GM08714 (cell line): ENCODE measurements around the gene AKT3.

Experiments
- H3K4me3 ChIP-seq: fragments of 200-500 bp; sonication (Bioruptor generic); 2 replicates; pipeline ENCODE4 v1.5.1; 2014; ENCODE audit warnings: mild to moderate bottlenecking, low read length, inconsistent platforms
- ZNF274 ChIP-seq: IDR thresholded peaks from 2 replicates; pipeline ENCODE4 v1.6.1; 2012; ENCODE audit warnings: mild to moderate bottlenecking, low read depth, low read length

Gene AKT3

DNA sequence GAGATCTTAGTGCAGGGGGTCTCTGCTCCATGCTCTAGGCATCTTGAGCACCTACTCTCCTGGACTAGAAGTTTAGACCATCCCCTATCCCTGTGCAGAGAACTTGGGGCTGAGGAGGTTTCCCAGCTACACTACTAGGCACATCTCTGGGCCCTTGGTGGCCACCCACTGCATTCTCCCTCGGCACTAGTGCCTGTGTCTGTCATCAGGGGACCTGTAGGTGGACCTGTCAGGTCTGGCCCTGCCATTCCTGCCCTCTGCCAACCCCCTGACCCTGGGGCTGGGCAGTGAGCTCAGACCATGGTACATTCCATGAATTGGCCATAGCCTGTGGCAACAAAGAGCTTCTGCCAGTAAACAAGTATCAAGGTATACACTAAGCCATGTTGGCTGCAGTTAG lies 269.1 kb downstream of the AKT3 start:
- TF ChIP-seq ZNF274: no peak
- H3K4me3 ChIP-seq: no peak overlapping the region

DNA sequence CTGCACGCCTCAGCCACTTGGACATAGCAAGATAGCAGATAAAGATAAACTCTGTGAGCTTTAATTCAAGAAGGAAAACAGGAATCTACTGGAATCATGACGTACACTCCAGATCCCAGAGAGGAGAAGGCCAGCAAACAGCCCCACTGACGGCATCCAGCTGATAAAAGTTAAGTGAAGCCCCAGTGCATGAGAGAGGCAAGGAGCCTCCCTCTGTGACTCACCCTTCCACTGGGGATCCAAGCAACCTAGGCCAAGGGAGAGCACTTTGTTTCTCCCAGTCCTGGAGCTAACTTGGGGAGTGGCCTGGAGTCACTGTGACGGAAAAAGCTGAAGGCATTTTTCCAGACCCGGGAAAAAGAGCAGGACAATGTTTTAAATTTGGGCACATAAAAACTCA lies 270.0 kb downstream of the AKT3 start:
- no peak overlapping the region for H3K4me3 ChIP-seq
- no peak for TF ChIP-seq ZNF274

DNA sequence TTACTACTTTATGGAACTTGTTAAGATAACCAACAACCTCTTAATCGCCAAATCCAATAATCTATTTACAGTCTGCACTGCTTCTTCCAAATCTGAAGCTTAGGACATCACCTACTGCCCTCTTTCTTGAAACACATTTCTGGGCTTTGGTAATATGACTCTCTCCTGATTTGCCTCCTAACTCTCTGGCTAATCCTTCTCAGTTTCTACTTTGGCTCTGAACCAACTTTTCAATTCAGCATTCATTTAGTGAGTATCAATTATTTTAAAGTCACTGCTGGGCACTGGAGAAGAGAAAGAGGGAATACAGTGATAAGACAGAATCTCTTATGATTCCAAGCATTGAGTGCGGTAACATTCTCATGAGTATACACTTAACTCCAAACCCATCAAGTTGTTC lies 275.0 kb downstream of the AKT3 start:
- H3K4me3 ChIP-seq: no peak overlapping the region
- no peak for TF ChIP-seq ZNF274

DNA sequence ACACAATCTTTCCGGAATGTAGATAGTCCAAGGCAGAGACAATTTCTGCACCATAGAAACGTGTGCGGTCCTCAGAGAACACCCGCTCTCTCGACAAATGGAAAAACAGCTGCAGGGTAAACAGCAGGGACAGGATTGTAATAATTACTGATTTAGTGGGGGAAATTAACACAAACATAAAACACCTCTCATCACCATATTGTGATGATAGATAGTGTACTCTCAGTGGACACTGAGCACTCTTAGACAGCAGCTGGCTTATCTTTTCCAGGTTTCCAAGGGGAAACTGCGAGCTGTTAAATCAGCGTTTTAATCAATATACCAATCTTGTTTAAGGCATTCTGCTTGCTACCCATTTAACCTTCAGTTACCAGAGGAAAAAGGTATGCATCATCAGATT lies 277.1 kb downstream of the AKT3 start:
- H3K4me3 ChIP-seq: no peak overlapping the region
- no peak for TF ChIP-seq ZNF274

DNA sequence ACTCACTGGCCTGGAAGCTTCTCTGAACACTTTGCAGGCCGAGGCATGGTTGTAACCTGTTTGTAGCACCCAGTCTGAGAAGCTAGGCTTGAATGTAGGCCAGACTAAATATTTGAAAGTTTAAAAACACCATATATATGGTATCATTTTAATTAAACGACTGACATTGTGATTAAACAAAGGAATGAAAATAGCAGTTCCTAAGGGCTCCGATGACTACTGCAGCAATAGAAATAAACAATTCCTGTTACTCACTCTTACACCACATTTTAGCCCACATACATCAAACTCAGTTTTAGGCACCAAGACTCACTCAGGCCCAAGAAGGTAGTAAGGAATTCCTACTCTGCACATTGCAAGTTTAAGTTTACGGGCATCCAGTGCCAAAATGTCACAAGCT lies 281.2 kb downstream of the AKT3 start:
- no peak for TF ChIP-seq ZNF274
- no peak overlapping the region for H3K4me3 ChIP-seq

DNA sequence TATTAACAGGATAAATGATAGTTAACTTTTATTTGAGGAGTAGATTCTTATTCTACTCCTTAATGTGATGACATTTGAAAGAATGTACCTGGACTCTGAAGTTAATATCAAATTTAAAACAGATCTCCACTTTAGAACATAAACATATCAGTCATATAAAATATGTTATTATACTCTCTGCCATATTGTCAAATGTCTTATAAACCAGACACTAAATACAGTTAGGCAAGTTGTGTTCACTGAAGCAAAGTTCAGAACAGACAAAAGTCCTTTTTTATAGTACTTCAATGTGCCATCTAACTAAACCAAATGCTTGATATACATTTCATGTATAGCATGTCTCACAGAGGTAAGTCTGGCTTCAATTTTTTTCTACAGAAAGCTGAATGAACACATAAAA lies 285.2 kb downstream of the AKT3 start:
- no peak for TF ChIP-seq ZNF274
- no peak overlapping the region for H3K4me3 ChIP-seq

DNA sequence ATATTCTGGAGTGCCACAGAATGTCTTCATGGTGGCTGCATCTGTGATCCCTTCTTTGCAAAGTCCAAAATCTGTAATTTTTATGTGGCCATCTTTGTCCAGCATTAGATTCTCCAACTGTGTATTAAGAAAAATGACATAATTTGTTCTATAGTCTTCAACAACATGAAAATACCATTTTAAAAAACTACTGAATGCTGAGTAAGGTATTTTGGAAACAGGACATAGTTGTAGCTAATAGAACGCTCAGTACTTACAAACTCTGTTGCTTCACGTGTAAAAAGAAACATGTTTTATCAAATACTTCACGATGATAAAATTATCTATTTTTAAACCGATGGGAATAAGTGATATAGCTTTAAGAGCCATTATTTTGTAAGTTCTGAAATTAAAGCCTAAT lies 286.3 kb downstream of the AKT3 start:
- no peak overlapping the region for H3K4me3 ChIP-seq
- no peak for TF ChIP-seq ZNF274

DNA sequence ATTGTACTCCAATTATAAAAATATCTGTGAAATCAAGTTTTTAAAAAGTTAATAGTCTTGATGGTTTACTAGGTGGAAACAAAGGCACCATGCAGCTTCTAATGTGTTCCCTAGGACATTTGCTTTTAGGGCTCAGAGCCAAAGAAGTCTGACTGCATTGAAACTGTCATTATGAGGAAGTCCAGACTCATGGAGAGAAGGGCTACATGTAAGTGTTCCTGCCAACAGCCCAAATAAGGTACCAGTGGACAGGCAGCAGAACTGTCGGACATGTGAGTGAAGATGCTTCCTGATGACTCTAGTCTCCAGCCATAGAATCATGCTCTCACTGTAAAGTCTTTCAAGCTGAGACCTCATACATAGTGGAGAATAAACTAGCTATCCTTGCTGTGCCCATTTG lies 287.6 kb downstream of the AKT3 start:
- no peak for TF ChIP-seq ZNF274

DNA sequence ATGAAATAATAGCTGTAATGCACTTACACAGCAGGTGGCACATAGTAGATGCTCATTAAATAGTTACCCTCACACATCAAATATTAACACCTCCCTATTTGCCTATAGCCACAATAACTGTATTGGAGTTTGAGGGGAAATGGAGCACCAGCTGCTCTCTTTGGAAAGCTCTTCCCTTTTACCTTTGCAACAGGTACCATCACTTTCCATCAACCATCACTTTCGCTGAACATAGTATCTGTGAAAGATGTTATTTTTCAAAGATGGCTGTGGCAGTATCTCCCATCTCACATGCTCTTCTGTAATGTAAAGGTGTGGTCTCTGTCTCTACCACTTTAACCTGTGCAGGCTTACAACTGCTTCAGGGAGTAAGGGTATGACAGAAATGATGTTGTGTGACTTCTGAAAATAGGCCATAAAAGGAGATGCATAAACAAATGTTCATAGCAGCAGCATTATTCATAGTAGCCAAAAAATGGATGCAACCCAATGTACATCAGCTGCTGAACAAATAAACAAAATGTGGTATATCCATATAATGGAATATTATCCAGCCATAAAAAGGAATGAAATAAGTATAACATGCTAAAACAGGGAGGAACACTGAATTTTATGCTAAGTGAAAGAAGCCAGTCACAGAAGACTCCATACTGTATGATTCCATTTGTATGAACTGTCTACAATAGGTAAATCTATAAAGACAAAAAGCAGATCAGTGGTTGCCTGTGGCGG lies 288.3 kb downstream of the AKT3 start:
- H3K4me3 ChIP-seq: no peak overlapping the region
- no peak for TF ChIP-seq ZNF274

More for the DNA sequence above, 287.6 kb downstream of the AKT3 start:
- H3K4me3 ChIP-seq: no peak overlapping the region

DNA sequence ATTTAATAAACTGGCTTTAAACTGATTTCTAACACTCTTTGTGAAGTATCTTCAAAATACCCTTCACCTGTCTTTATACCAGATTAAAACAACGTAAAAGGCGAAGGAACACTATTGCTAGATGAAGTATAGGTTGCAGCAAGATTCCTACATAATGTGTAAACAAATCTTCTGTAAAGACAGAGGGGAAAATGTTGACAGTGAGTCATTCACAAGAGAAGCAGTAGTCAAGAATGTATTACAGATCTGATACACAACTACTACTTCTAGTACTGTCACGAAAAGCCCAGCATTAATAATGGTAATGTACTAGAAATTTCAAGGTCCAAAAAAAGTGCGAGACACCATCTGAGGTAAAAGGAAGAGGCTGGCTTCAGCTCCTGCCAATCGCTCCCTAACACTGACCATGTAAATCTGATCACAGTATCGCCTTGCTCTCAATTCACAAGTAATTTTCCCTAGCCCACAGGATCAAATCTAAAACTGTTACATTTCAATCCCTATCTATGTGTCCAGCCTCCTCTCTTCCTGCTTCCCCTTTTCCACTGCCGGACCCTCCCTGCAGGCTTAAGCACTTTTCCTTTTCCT lies 290.4 kb downstream of the AKT3 start:
- no peak for TF ChIP-seq ZNF274
- H3K4me3 ChIP-seq: no peak overlapping the region

DNA sequence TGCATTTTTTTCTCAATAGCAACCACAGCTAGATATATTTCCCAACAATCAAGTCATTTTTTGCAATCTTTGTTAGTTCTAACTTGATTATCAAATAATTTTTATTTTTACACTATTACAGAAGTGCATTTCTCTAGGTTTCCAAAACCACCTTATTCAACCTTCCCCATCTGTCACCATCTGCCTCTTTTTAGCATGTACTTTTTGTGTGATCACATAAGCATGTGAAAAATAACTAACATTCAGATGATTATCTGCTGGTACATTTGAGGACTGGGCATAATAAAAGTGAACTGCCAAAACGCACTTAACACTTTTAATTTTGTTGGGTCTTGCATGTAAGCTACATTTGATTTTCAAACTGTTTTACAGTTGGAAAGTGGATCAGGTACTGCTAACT lies 291.5 kb downstream of the AKT3 start:
- TF ChIP-seq ZNF274: no peak

DNA sequence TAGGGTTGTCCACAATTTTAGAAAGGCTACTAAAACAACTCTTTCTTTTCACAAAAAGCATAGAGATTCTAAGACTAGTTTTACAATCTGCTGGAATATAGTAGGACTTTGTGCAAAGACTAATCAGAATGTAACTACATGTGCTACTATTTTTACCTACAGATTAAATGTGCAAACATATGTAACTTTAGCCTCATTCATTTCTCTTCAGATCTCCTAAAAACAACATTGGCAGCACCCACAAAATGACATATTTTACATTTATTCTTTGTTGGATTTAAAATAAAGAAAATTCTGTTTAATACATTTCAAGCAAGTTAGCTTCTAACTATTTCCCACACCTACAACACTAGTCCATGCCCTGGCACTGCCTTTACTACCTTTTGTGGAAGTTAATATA lies 292.2 kb downstream of the AKT3 start:
- no peak for TF ChIP-seq ZNF274
- no peak overlapping the region for H3K4me3 ChIP-seq

More for the DNA sequence above, 291.5 kb downstream of the AKT3 start:
- H3K4me3 ChIP-seq: no peak overlapping the region

DNA sequence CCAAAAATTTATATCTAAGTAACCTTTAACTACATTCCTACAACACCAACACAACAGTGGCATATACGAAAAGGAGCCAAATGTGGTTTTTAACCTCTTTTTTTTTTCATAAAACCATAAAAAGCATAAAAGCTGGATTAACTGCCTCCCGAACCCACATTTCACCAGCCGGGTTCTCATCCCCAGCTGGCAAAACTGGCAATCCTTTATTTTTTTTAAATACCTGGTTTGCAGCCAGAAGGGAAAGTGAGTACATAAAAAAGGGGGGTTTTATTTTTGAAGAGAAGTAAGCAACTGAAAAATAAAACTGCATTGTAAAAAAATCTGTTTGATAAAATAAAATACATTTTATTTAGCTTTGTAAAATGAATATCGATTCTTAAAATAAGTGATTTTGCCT lies 295.4 kb downstream of the AKT3 start:
- no peak overlapping the region for H3K4me3 ChIP-seq
- no peak for TF ChIP-seq ZNF274

DNA sequence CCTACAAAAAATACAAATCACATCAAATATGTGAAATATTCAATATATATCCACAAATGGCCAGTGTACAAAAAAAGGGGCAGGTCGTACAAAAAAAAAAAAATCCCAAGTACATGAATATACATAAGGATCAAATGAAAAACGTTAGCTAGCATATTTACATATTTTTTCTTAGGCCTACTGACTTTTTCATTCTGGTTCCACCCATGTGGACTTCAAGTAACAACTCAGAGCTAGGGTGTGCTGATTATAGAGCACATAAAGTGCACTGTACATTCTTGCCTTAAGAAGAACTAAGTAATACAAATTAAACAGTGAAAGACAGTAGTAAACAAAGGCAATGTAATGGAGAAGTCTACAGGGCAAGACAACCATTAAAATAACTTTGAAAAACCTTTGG lies 297.0 kb downstream of the AKT3 start:
- H3K4me3 ChIP-seq: no peak overlapping the region
- TF ChIP-seq ZNF274: no peak

DNA sequence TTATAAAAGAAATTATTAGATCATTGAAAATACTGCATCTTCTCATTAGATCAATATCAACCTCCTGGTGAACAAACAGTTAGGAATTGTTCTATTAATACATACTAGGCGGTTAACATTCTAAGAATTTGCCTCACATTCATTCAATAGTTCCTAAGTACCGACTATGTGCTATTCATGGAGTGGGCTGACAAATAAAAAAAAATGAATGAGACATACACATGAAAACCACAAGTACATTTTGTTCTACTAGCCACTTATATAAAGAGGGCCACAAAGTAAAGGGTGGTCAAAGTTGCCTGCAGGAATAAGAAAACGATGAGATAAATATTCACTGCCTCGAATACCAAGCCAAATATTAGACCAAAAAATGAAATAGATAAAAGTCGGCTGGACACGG lies 299.8 kb downstream of the AKT3 start:
- no peak overlapping the region for H3K4me3 ChIP-seq
- TF ChIP-seq ZNF274: no peak

DNA sequence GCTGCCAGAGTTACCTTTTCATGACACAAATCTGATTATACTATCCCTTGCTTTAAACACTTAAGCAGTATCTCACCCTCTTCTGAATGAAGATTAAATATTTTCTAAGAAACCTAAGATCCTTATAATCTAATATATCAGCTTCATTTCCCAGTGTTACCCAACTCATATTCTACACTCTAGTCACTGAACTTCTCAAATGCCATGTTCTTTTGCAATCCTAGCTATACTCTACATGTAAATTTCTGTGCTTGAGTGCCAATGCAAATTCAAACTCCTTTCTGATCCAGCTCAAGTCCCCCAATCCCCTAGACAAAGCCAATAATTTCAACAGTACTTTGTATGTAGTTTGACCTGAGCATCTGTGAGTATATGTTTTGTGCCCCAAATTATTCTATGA lies 300.3 kb downstream of the AKT3 start:
- TF ChIP-seq ZNF274: no peak

More for the DNA sequence above, 300.3 kb downstream of the AKT3 start:
- H3K4me3 ChIP-seq: no peak overlapping the region
